HEK293T (cell line): ENCODE measurements around the gene ARNT2.

Experiments used
- CTCF ChIA-PET: fragments of 350-600 bp; formaldehyde crosslinking; extraction: SDS; loops from one replicate; lab custom pipeline; 2021; ENCODE audit warnings: antibody characterized with exemption, inconsistent platforms; lab: Yijun Ruan, JAX
- POLR2A ChIA-PET: fragments of 350-600 bp; formaldehyde crosslinking; extraction: SDS; loops from one replicate; lab custom pipeline; 2020; ENCODE audit warnings: antibody characterized with exemption, inconsistent platforms; lab: Yijun Ruan, JAX
- DNase-seq: peaks from one replicate; pipeline ENCODE4 v3.0.0; 2012; ENCODE audit warnings: mixed read lengths; ENCODE audit errors: extremely low spot score
- ARNT ChIP-seq: fragments of 450-650 bp; IDR thresholded peaks from 2 replicates; pipeline ENCODE4 v1.6.1; 2017; ENCODE audit warnings: mild to moderate bottlenecking
- BHLHE40 ChIP-seq: fragments of 450-650 bp; IDR thresholded peaks from 2 replicates; pipeline ENCODE4 v1.6.1; 2016; ENCODE audit warnings: mild to moderate bottlenecking, moderate library complexity, borderline replicate concordance
- CTBP1 ChIP-seq: fragments of 450-650 bp; IDR thresholded peaks from 2 replicates; pipeline ENCODE4 v1.6.1; 2016; ENCODE audit warnings: borderline replicate concordance
- ELF4 ChIP-seq: fragments of 450-650 bp; IDR thresholded peaks from 2 replicates; pipeline ENCODE4 v1.6.1; 2017; ENCODE audit warnings: antibody characterized with exemption
- FOXA1 ChIP-seq: fragments of 450-650 bp; IDR thresholded peaks from 2 replicates; pipeline ENCODE4 v1.6.1; 2016; ENCODE audit warnings: mild to moderate bottlenecking
- FOXK2 ChIP-seq: fragments of 450-650 bp; IDR thresholded peaks from 2 replicates; pipeline ENCODE4 v1.6.1; 2016; ENCODE audit warnings: mild to moderate bottlenecking
- FOXM1 ChIP-seq: fragments of 450-650 bp; IDR thresholded peaks from 2 replicates; pipeline ENCODE4 v1.6.1; 2017; ENCODE audit warnings: mild to moderate bottlenecking, borderline replicate concordance
- HDGF ChIP-seq: fragments of 450-650 bp; IDR thresholded peaks from 2 replicates; pipeline ENCODE4 v1.6.1; 2017; ENCODE audit warnings: antibody characterized with exemption, borderline replicate concordance
- L3MBTL2 ChIP-seq: fragments of 450-650 bp; conservative IDR thresholded peaks from 2 replicates; pipeline ENCODE4 v1.6.1; 2016; ENCODE audit warnings: mild to moderate bottlenecking
- LEF1 ChIP-seq: fragments of 450-650 bp; IDR thresholded peaks from 2 replicates; pipeline ENCODE4 v1.6.1; 2017; ENCODE audit warnings: mild to moderate bottlenecking, borderline replicate concordance
- NFRKB ChIP-seq: fragments of 450-650 bp; IDR thresholded peaks from 2 replicates; pipeline ENCODE4 v1.6.1; 2016; ENCODE audit warnings: mild to moderate bottlenecking, moderate library complexity
- PKNOX1 ChIP-seq: fragments of 450-650 bp; IDR thresholded peaks from 2 replicates; pipeline ENCODE4 v1.6.1; 2016
- SP1 ChIP-seq: fragments of 450-650 bp; IDR thresholded peaks from 2 replicates; pipeline ENCODE4 v1.6.1; 2017
- SUZ12 ChIP-seq: fragments of 450-650 bp; IDR thresholded peaks from 2 replicates; pipeline ENCODE4 v1.6.1; 2016; ENCODE audit warnings: mild to moderate bottlenecking
- TARDBP ChIP-seq: fragments of 450-650 bp; IDR thresholded peaks from 2 replicates; pipeline ENCODE4 v1.6.1; 2016
- ZNF384 ChIP-seq: fragments of 450-650 bp; IDR thresholded peaks from 2 replicates; pipeline ENCODE4 v1.6.1; 2016

Gene ARNT2

GRCh38 chr15:80375968-80376891 lies 28.0 kb upstream of the ARNT2 start:
- no peak for TF ChIP-seq ARNT
- TF ChIP-seq CTBP1: no peak
- TF ChIP-seq BHLHE40: no peak
- no peak for TF ChIP-seq NFRKB
- no peak for TF ChIP-seq FOXA1
- no peak for TF ChIP-seq ELF4
- TF ChIP-seq FOXM1: no peak
- no peak for TF ChIP-seq SUZ12
- TF ChIP-seq TARDBP: no peak
- TF ChIP-seq FOXK2: no peak
- TF ChIP-seq LEF1: no peak
- no peak for TF ChIP-seq PKNOX1
- no peak for TF ChIP-seq SP1
- TF ChIP-seq L3MBTL2: no peak
- TF ChIP-seq HDGF: no peak
- no peak for TF ChIP-seq ZNF384
- ChIA-PET POLR2A (no interaction called here), CTCF (no interaction called here)
- DNase-seq: no peak

- ChIA-PET CTCF (no interaction called here), POLR2A (no interaction called here)
- no peak for DNase-seq
- TF ChIP-seq SUZ12 (no peak), ZNF384 (no peak), BHLHE40 (no peak), NFRKB (no peak), FOXA1 (no peak), ARNT (no peak), CTBP1 (no peak), FOXK2 (no peak), SP1 (no peak), ELF4 (no peak), PKNOX1 (no peak)
Observed at GRCh38 chr15:80379693-80380092, 24.5 kb upstream of the ARNT2 start.

- ChIA-PET CTCF (no interaction called here), POLR2A (no interaction called here)
- no peak for DNase-seq
- TF ChIP-seq BHLHE40 (no peak), ARNT (no peak), ELF4 (no peak), LEF1 (no peak), NFRKB (no peak), FOXK2 (no peak)
Observed at GRCh38 chr15:80380154-80380553, 24.0 kb upstream of the ARNT2 start.

- no peak for DNase-seq
- TF ChIP-seq L3MBTL2 (no peak), FOXM1 (no peak)
- ChIA-PET CTCF (no interaction called here), POLR2A (no interaction called here)
Observed at GRCh38 chr15:80382285-80382684, 21.9 kb upstream of the ARNT2 start.

GRCh38 chr15:80384432-80384831 lies 19.8 kb upstream of the ARNT2 start:
- ChIA-PET CTCF (no interaction called here), POLR2A (no interaction called here)
- no peak for DNase-seq
- TF ChIP-seq L3MBTL2 (no peak), SP1 (no peak), SUZ12 (no peak), ELF4 (no peak), TARDBP (no peak), NFRKB (no peak), ZNF384 (no peak), FOXM1 (no peak), FOXK2 (no peak), ARNT (no peak), PKNOX1 (no peak)

- ChIA-PET CTCF (interaction anchor here (0.5 kb wide), 1 partner anchor 153 kb away, joined by 4 read pairs; no protein-coding TSS in a partner anchor), POLR2A (interaction anchor here (1.5 kb wide), 1 partner anchor 19 kb away, joined by 5 read pairs; no protein-coding TSS in a partner anchor)
- no peak for DNase-seq
- TF ChIP-seq SUZ12 (no peak), BHLHE40 (no peak), ELF4 (no peak), ARNT (no peak), FOXA1 (no peak), FOXK2 (no peak), HDGF (no peak), SP1 (no peak), CTBP1 (no peak), FOXM1 (no peak), ZNF384 (no peak), TARDBP (no peak), NFRKB (no peak), LEF1 (no peak)
Observed at GRCh38 chr15:80386151-80386550, 18.0 kb upstream of the ARNT2 start.
